ENCODE measurements around the gene GNG5. TPM values are rescaled to one million over a fixed set of nuclear protein-coding genes. Genes with fewer than 3 reads are reported as not detected.

GNG5 gene
- total RNA-seq, 4 donors from 2014 or later, result 58.3 to 143 (median 95.2) TPM

DNA sequence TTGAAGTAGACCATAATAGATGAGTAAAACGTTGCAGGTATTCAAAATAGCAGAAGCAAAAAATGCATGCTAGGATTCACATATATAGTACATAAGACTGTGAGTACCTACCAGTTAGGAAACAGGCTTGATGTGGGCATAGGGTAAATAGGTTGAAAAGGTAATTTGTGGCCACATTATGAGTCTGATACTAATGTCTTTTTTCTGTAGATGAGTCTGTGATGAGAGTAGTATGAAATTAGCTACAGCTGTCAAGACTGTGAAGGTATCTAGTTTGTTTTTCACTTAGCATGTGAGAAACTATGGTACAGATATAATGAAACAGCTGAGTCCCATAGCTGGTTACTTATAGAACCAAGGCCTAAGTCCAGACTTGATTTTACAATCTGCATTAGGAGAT, 12.6 kb downstream of the GNG5 start:
- TF ChIP-seq POLR2A (IDR thresholded peaks at IDR 0.05), result no peak
- H3K4me3 ChIP-seq (replicated peaks in 1 of 3), result no peak overlapping the region
- WGBS, 2 donors, result 73 to 90% methylated on average over 1 of the region's 1 CpG
- H3K27ac ChIP-seq, result no peak overlapping the region
- peaks cover 43 to 44% of the 10 kb centered on the region in 2 donors for H3K36me3 ChIP-seq
- no peaks in the 10 kb centered on the region for H3K27me3 ChIP-seq
- H3K4me1 ChIP-seq, result no peaks in the 10 kb centered on the region
- intact Hi-C loops (cut with DNase I), result no loop called here
- no peak for DNase-seq
- H3K9me3 ChIP-seq, result no peaks in the 10 kb centered on the region

DNA sequence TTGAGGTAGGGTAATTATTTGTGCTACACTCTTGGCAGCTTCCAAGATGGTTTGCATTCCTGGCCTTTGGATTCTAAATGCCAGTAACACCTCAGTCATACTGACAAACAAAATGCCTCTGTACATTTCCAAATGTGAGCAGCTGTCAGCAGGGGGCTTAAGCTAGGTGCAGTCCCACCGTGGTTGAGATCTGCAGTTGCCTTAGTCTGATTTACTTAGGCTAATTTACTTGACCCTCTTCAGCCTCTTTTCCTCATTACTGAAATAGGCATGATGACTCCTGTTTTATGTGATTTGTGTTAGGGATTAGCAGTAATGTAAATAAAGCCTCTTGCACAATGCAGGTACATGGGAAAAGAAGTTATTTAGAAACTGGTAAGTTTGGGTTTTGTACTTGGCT, 13.7 kb downstream of the GNG5 start:
- Histone ChIP-seq H3K4me3 (replicated peaks in 1 of 3) (no peak overlapping the region), H3K36me3 (peaks cover 36 to 38% of the 10 kb centered on the region in 2 donors), H3K27me3 (no peaks in the 10 kb centered on the region), H3K9me3 (no peaks in the 10 kb centered on the region), H3K4me1 (no peaks in the 10 kb centered on the region), H3K27ac (no peak overlapping the region)
- TF ChIP-seq POLR2A (IDR thresholded peaks at IDR 0.05), result no peak
- intact Hi-C loops (cut with DNase I), result no loop called here
- DNase-seq, result no peak
- WGBS, 2 donors, result 41 to 72% methylated on average over 1 of the region's 1 CpG

DNA sequence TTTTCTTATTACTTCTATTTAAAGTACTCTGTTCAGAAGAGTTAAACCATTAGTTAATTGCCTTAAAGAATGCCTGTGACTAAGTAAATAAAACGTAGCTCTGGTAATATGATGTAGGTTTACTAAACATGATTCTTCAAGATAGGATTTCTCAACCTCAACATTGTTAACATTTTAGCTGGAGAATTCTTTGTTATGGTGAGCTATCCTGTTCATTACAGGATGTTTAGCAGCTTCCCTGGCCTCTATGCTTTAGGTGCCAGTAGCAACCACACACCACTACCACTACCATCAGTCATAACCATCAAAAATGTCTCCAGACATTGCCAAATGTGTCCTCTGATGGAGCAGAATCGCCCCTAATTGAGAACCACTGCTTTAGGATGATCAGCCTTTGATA, 16.6 kb downstream of the GNG5 start:
- DNase-seq, result no peak
- intact Hi-C loops (cut with DNase I), result no loop called here
- Histone ChIP-seq H3K9me3 (no peaks in the 10 kb centered on the region), H3K27ac (no peak overlapping the region), H3K4me3 (replicated peaks in 1 of 3) (no peak overlapping the region), H3K27me3 (no peaks in the 10 kb centered on the region), H3K4me1 (no peaks in the 10 kb centered on the region), H3K36me3 (peaks cover 16 to 17% of the 10 kb centered on the region in 2 donors)
- TF ChIP-seq CTCF (IDR thresholded peaks at IDR 0.05) (no peak), POLR2A (IDR thresholded peaks at IDR 0.05) (no peak)
- WGBS, 2 donors, result 96 to 98% methylated on average over 2 of the region's 2 CpGs

- no peak for DNase-seq
- Histone ChIP-seq H3K36me3 (peaks cover 13 to 21% of the 10 kb centered on the region in 2 donors), H3K9me3 (no peaks in the 10 kb centered on the region), H3K4me3 (replicated peaks in 1 of 3) (no peak overlapping the region), H3K27ac (no peak overlapping the region), H3K27me3 (no peaks in the 10 kb centered on the region), H3K4me1 (no peaks in the 10 kb centered on the region)
- 81 to 85% methylated on average over 3 of the region's 3 CpGs for WGBS, 2 donors
- TF ChIP-seq CTCF (IDR thresholded peaks at IDR 0.05) (no peak), POLR2A (IDR thresholded peaks at IDR 0.05) (no peak)
- intact Hi-C loops (cut with DNase I), result no loop called here
These were observed 18.3 kb downstream of the GNG5 start for GRCh38 chr1:84488107-84488506.

DNA sequence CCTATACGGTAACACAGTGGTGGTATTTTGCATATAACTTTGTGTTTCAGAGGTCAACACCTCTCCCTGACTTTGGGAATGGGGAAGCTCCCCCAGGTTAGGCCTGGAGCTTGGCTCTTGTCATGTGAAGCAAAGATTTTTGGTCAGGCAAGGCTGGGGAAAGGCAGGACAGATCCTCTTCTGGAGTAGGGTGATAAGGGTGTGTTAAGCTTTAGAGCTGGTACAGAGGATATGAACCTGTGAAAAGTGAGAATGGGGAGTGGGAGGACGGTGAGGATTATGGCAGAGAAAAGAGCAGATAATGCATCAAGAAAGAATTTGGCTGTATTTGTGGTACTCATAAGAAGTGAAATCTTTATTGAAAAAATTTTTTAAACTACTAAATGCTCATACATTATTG, 25.1 kb downstream of the GNG5 start:
- WGBS, 2 donors, result 93 to 94% methylated on average over 2 of the region's 2 CpGs
- Histone ChIP-seq H3K4me3 (replicated peaks in 1 of 3) (no peak overlapping the region), H3K4me1 (peaks cover 11 to 13% of the 10 kb centered on the region in 2 donors), H3K27ac (no peak overlapping the region), H3K9me3 (no peaks in the 10 kb centered on the region), H3K27me3 (no peaks in the 10 kb centered on the region), H3K36me3 (peaks cover 0 to 7% of the 10 kb centered on the region in 2 donors)
- no peak for TF ChIP-seq POLR2A (IDR thresholded peaks at IDR 0.05)
- TF ChIP-seq CTCF (IDR thresholded peaks at IDR 0.05), result no peak
- intact Hi-C loops (cut with DNase I), result no loop called here
- DNase-seq, result no peak

DNA sequence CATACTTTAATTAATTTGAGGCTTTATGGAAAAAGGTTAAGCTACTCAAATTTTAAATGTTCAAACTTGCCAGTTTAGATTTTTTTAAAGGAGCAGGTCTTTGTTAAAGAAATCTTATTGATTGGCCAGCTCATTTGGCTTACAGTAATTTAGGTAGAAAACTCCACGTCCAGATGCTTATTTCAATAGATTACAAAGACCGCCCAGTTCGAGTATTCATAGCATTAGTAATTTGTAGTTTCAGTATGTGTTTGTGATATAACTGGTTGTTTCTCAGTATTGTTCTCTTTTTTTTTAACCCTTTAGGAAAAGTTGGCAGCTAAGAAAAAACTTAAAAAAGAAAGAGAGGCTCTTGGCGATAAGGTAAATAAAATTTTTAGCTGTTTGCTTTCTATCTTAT, 25.7 kb downstream of the GNG5 start:
- Histone ChIP-seq H3K9me3 (no peaks in the 10 kb centered on the region), H3K27me3 (no peaks in the 10 kb centered on the region), H3K27ac (no peak overlapping the region), H3K4me3 (replicated peaks in 1 of 3) (no peak overlapping the region), H3K36me3 (peaks cover 0 to 7% of the 10 kb centered on the region in 2 donors), H3K4me1 (peaks cover 11 to 13% of the 10 kb centered on the region in 2 donors)
- no peak for DNase-seq
- 90 to 94% methylated on average over 4 of the region's 4 CpGs for WGBS, 2 donors
- no peak for TF ChIP-seq POLR2A (IDR thresholded peaks at IDR 0.05)
- no peak for TF ChIP-seq CTCF (IDR thresholded peaks at IDR 0.05)
- intact Hi-C loops (cut with DNase I), result no loop called here
